Measurements from ENCODE around the gene KIAA1958. TPM values are rescaled to one million over a fixed set of nuclear protein-coding genes. Genes with fewer than 3 reads are reported as not detected.

The KIAA1958 gene
- total and polyA plus RNA-seq, 10 of the 15 experiments (the other 5 are each of a cell fraction or from before 2014, with no cell fraction given), result 0.53 to 8.7 (median 4.0) TPM

DNA sequence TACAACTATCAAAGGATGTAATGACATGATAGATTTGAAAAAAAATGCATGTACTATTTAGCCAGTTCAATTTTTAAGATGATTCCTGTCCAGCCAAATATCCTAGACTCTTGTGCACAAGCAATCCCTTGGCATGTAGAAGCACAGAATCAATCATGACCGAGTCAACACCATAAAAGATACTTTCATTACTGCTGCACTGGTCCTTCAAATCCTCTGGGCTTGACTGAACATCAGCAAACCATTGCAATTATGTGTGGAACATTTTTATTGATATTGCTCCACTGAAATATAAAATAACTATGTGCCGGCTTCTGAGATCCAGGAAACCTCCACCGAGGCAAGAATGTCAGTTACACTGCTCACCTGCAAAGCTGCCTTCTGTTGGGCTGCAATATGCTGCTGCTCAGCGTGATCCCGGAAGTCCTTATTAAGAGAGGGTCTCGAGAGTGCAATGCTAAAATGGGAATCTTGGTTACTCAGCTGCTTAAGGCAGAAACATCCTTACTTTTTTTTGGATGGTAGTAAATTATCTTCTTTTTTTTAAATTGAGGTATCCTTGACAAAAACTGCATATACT lies 202.6 kb downstream of the KIAA1958 start:
- FAIRE-seq (no peak), DNase-seq (ENCODE audit: low read depth, low spot score) (no peak), ATAC-seq (no peak)
- H3K9ac ChIP-seq (ENCODE audit: control insufficient read depth, insufficient read depth, low read length), result no peak overlapping the region
- no peak overlapping the region for H2AFZ ChIP-seq (ENCODE audit: control insufficient read depth, low read depth, low read length)
- ChIA-PET POLR2A (interaction anchor here (0.6 kb wide), 1 partner anchor 1028 kb away, joined by 3 read pairs; no protein-coding TSS in a partner anchor), SMC1A (ENCODE audit: uncharacterized antibody, unreplicated experiment) (interaction anchor here (1.0 kb wide), 1 partner anchor 128 kb away, joined by 3 read pairs; no protein-coding TSS in a partner anchor), RAD21 (ENCODE audit: unreplicated experiment) (no interaction called here), CTCF (no interaction called here)
- no peak overlapping the region for H3K4me2 ChIP-seq (ENCODE audit: control insufficient read depth, insufficient read depth)
- H3K27ac ChIP-seq (ENCODE audit: control insufficient read depth, insufficient read depth), result no peak overlapping the region
- H3K9me3 ChIP-seq (replicated peaks; ENCODE audit: control insufficient read depth, insufficient read depth, low read length), result no peaks in the 10 kb centered on the region
- H3K79me2 ChIP-seq (ENCODE audit: control insufficient read depth, insufficient read depth, low read length), result no peaks in the 10 kb centered on the region
- WGBS (ENCODE audit: insufficient coverage, insufficient replicate concordance, low lambda C conversion rate, missing lambda C conversion rate), result 99% methylated on average over 6 of the region's 6 CpGs
- in situ Hi-C loops (cut with MboI) (no loop called here), intact Hi-C loops (cut with micrococcal nuclease; ENCODE audit: unreplicated experiment) (no loop called here)
- no TSS peak for BruUV-seq (replicated peaks)
- H3K4me3 ChIP-seq, result no peak overlapping the region
- H3K27me3 ChIP-seq (replicated peaks in 1 of 2; ENCODE audit: control insufficient read depth in 2 of 2, insufficient read depth in 2 of 2, low read length in 1 of 2), result no peaks in the 10 kb centered on the region
- peaks cover 4 to 16% of the 10 kb centered on the region in 2 experiments for H3K36me3 ChIP-seq (ENCODE audit: control insufficient read depth in 2 of 2, insufficient read depth in 2 of 2, low read length in 1 of 2)
- no peaks in the 10 kb centered on the region for H4K20me1 ChIP-seq (ENCODE audit: control insufficient read depth, insufficient read depth)
- no peaks in the 10 kb centered on the region for H3K4me1 ChIP-seq (ENCODE audit: control insufficient read depth, insufficient read depth, low read length)
- no peak for TF ChIP-seq PAX8 (IDR thresholded peaks at IDR 0.05)
- no peak for TF ChIP-seq ESRRA (IDR thresholded peaks at IDR 0.05; ENCODE audit: low read length)

DNA sequence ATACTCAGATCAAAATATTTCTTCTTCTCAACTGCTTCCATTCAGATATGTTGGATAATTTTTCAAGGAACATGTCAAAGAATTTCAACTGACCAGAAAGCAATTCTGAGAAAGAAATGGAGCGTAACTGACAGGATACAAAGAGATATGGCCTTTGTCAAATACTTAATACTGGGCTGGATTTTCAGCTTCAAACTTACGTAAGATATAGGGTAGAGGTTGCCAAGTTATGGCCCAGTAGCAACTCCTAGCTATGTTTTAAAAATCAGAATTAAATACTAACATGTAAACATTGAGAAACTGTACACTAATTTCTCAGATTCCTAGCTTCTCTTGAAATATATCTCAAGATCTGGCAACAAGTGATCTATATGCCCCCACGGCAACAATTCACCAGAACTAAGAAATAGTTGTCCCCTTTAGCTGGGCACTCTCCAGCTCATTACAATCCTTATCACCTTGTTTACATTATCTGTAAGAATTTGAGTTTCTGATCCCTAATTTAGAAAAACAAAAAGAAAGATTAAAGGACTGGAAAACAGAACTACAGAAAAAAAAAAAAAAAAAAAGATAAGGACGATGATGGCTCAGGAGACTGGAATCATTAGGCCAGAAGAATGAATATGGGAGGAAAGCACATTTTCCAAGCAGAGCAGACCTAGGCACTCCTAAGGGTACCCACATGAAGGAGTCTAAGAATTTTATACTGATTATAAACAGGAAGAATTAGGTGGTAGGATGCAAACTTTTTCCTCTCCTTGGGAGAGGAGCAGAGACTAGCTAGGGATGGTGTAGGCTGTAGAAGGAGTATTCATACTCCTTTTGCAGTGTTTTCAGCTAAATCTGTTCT lies 208.3 kb downstream of the KIAA1958 start:
- no peaks in the 10 kb centered on the region for H4K20me1 ChIP-seq (ENCODE audit: control insufficient read depth, insufficient read depth)
- H3K9ac ChIP-seq (ENCODE audit: control insufficient read depth, insufficient read depth, low read length), result no peak overlapping the region
- H3K4me1 ChIP-seq (ENCODE audit: control insufficient read depth, insufficient read depth, low read length), result peaks cover 7% of the 10 kb centered on the region; the same call in 1 of the 2 replicates
- H3K27me3 ChIP-seq (replicated peaks in 1 of 2; ENCODE audit: control insufficient read depth in 2 of 2, insufficient read depth in 2 of 2, low read length in 1 of 2), result no peaks in the 10 kb centered on the region
- whole genome bisulfite sequencing (ENCODE audit: insufficient coverage, insufficient replicate concordance, low lambda C conversion rate, missing lambda C conversion rate), result 95% methylated on average over 4 of the region's 4 CpGs
- ChIA-PET RAD21 (ENCODE audit: unreplicated experiment) (no interaction called here), CTCF (interaction anchor here (0.8 kb wide), 1 partner anchor 98 kb away, joined by 4 read pairs; no protein-coding TSS in a partner anchor), POLR2A (no interaction called here), SMC1A (ENCODE audit: uncharacterized antibody, unreplicated experiment) (no interaction called here)
- H3K79me2 ChIP-seq (ENCODE audit: control insufficient read depth, insufficient read depth, low read length), result no peaks in the 10 kb centered on the region; the same call in 1 of the 2 replicates
- no peak overlapping the region for H2AFZ ChIP-seq (ENCODE audit: control insufficient read depth, low read depth, low read length)
- in situ Hi-C loops (cut with MboI), result no loop called here
- intact Hi-C loops (cut with micrococcal nuclease; ENCODE audit: unreplicated experiment), result no loop called here
- ATAC-seq (no peak), FAIRE-seq (no peak), DNase-seq (ENCODE audit: low read depth, low spot score) (no peak)
- H3K27ac ChIP-seq (ENCODE audit: control insufficient read depth, insufficient read depth), result no peak overlapping the region
- no peak overlapping the region for H3K4me2 ChIP-seq (ENCODE audit: control insufficient read depth, insufficient read depth)
- peaks cover 6 to 7% of the 10 kb centered on the region in 2 experiments for H3K36me3 ChIP-seq (ENCODE audit: control insufficient read depth in 2 of 2, insufficient read depth in 2 of 2, low read length in 1 of 2)
- BruUV-seq (replicated peaks), result no TSS peak
- no peaks in the 10 kb centered on the region for H3K9me3 ChIP-seq (replicated peaks; ENCODE audit: control insufficient read depth, insufficient read depth, low read length)
- no peak overlapping the region for H3K4me3 ChIP-seq
- TF ChIP-seq EGR1 (IDR thresholded peaks at IDR 0.05; ENCODE audit: borderline replicate concordance in 1 of 2, low read depth in 2 of 2, low read length in 2 of 2) (no peak), NRF1 (conservative IDR thresholded peaks at IDR 0.05; ENCODE audit: low read depth, low read length) (no peak), BCL11A (IDR thresholded peaks at IDR 0.05; ENCODE audit: low read depth, low read length) (no peak), TAF1 (IDR thresholded peaks at IDR 0.05; ENCODE audit: borderline replicate concordance, low read depth, low read length) (no peak), ATF7 (IDR thresholded peaks at IDR 0.05; ENCODE audit: low read depth) (no peak), CBFB (IDR thresholded peaks at IDR 0.05; ENCODE audit: low read depth) (no peak), RUNX3 (IDR thresholded peaks at IDR 0.05; ENCODE audit: low read length) (no peak), FOXK2 (IDR thresholded peaks at IDR 0.05) (no peak), GATAD2B (conservative IDR thresholded peaks at IDR 0.05; ENCODE audit: low read depth) (no peak), HDAC2 (IDR thresholded peaks at IDR 0.05) (no peak)
- TF ChIP-seq, protein P1, sequence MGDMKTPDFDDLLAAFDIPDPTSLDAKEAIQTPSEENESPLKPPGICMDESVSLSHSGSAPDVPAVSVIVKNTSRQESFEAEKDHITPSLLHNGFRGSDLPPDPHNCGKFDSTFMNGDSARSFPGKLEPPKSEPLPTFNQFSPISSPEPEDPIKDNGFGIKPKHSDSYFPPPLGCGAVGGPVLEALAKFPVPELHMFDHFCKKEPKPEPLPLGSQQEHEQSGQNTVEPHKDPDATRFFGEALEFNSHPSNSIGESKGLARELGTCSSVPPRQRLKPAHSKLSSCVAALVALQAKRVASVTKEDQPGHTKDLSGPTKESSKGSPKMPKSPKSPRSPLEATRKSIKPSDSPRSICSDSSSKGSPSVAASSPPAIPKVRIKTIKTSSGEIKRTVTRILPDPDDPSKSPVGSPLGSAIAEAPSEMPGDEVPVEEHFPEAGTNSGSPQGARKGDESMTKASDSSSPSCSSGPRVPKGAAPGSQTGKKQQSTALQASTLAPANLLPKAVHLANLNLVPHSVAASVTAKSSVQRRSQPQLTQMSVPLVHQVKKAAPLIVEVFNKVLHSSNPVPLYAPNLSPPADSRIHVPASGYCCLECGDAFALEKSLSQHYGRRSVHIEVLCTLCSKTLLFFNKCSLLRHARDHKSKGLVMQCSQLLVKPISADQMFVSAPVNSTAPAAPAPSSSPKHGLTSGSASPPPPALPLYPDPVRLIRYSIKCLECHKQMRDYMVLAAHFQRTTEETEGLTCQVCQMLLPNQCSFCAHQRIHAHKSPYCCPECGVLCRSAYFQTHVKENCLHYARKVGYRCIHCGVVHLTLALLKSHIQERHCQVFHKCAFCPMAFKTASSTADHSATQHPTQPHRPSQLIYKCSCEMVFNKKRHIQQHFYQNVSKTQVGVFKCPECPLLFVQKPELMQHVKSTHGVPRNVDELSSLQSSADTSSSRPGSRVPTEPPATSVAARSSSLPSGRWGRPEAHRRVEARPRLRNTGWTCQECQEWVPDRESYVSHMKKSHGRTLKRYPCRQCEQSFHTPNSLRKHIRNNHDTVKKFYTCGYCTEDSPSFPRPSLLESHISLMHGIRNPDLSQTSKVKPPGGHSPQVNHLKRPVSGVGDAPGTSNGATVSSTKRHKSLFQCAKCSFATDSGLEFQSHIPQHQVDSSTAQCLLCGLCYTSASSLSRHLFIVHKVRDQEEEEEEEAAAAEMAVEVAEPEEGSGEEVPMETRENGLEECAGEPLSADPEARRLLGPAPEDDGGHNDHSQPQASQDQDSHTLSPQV (IDR thresholded peaks at IDR 0.05), result no peak

Data from GM12878 (cell line).